ENCODE measurements around the gene LTK. TPM values are rescaled to one million over a fixed set of nuclear protein-coding genes. Genes with fewer than 3 reads are reported as not detected.
"Not testable (repeated sequence)": the region's sequence is repeated elsewhere in the genome, so short reads cannot be mapped to it uniquely, and the experiment has no call there.

Gene LTK
- total RNA-seq, 1 experiment from 2014 or later = 4.3 TPM

GRCh38 chr15:41474941-41475340, 38.7 kb downstream of the LTK start:
- DNase-seq (ENCODE audit: low spot score) = no peak

GRCh38 chr15:41474436-41474835, 39.2 kb downstream of the LTK start:
- no peak for DNase-seq (ENCODE audit: low spot score)

- no peak for DNase-seq (ENCODE audit: low spot score)
Observed at GRCh38 chr15:41473418-41473817, 40.2 kb downstream of the LTK start.

DNA sequence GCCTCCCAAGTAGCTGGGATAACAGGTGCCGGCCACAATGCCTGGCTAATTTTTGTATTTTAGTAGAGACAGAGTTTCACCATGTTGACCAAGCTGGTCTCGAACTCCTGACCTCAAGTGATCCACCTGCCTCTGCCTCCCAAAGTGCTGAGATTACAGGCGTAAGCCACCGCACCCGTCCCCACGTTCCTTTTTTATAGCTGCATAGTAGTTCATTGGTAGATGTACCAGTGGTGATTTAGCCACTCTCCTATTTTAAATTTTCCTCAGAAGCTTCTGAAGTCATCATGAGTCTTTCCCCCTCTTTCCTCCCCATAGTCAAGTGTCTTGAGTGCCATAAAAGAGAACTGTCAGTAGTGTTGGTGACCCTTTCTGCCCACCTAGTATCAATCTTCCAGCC, 44.0 kb downstream of the LTK start:
- DNase-seq (ENCODE audit: low spot score) = not testable (repeated sequence)

DNA sequence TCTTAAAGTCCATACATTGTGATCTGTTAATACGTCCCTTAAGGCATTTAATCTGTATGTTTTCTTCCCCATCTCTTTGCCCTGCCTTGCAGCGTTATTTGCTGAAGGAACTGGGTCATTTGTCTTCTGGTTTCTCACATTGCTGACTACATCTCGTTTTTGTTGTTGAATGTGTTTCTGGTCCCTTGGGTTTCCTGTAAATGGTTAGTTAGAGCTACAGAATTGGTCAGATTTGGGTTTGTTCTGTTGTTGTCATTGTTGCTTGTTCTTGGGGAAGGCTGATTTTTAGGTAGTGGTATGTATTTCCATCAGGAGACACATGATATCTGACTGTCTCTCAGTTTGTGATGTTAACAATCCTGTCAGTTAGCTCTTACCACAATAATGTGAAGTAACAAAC, 46.9 kb downstream of the LTK start:
- DNase-seq (ENCODE audit: low spot score) = no peak

DNA sequence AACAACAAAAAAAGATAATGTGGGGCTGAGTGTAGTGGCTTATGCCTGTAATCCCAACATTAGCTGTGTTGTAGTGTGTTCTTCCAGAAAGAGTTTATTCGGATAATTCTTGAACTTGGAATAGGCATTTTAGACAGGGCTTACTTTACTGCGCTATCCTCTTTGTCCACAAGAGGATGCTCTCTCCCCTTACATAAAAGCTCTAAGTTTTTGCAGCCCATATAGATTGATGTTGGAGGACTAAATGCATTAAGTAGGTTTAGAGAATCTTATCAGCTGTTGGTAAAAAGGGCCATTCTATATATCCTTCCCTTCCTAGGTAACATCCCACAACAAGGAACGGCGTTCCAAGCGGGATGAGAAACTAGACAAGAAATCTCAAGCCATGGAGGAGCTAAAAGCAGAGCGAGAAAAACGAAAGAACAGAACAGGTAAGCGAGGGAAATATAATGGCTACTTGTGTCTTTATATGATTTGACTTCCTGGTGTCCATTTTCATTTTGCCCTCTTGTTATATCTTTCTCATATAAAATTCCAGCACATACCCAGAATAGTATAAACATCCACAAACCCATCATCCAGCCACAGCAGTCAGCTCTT, 47.7 kb downstream of the LTK start:
- peak; percentile 43 for DNase-seq (ENCODE audit: low spot score)

DNA sequence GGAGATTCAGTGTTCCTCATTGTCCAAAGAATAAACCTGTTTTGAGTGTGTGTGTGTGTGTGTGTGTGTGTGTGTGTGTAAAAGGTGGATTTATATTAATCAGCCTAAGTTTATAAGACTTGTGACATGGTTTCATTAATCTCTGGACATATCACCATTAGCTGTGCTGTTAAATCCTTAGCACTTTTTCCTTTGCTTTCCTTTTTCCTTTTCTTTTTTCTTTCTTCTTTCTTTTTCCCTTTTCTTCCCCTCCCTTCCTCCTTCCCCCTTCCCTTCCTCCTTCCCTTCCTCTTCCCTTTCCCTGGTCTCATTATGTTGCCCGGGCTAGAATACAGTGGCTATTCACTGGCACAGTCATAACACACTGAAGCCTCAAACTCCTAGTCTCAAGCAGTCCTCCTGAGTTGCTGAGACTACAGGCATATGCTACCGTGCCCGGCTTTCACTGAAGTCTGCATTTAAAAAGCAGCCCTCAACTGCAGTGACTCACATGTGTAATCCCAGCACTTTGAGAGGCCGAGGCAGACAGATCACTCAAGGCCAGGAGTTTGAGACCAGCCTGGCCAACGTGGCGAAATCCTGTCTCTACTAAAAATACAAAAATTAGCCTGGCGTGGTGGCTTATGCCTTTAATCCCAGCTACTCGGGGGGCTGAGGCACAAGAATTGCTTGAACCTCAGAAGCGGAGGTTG, 48.6 kb downstream of the LTK start:
- DNase-seq (ENCODE audit: low spot score) = no peak

DNA sequence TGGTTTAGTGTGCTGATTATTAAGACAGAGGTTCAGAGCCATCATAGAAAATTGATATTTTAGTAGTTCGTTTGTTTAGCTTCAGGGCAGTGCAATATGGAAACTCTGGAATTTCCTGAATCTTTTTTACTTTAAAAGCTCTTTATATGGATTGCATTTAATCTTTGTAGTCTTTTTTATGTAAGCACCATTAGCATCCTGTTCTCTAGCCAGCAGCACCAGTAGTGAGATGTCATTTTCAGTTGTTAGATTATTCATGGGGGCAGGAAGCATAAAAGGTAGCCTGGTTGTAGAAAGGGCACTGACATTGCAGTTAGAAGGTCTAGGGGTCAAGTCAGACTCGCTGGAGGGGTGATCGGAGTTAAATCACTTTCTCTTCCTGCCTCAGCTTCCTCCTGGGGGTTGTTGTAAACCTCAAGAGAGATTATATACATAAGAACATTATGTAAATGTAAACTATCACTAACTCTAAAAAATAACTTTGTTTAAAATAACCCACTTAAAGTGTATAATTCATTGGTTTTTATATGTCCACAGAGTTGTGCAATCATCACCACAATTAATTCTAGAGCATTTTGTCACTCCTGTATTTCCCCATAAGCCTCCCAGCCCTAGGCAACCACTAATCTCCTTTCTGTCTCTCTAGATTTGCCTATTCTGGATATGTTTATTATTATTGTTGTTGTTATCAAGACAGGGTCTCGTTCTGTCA, 51.4 kb downstream of the LTK start:
- no peak for DNase-seq (ENCODE audit: low spot score)

Other genes starting within 250 kb of the LTK start
- 38.0 and 41.6 TPM in 2 replicates for gene OIP5, start 181.2 kb downstream of the LTK start, total RNA-seq (2014; rRNA removed; shearing (Covaris generic))
- 182 and 215 TPM in 2 replicates for gene NUSAP1, start 180.9 kb downstream of the LTK start, total RNA-seq (2014; rRNA removed; shearing (Covaris generic))
- 47.2 and 50.9 TPM in 2 replicates for gene NDUFAF1, start 111.3 kb downstream of the LTK start, total RNA-seq (2014; rRNA removed; shearing (Covaris generic))
- gene RTF1, start 96.7 kb downstream of the LTK start, total RNA-seq (2014; rRNA removed; shearing (Covaris generic)) = 28.7 and 31.6 TPM in 2 replicates
- gene ITPKA, start 20.0 kb downstream of the LTK start, total RNA-seq (2014; rRNA removed; shearing (Covaris generic)) = 15.5 and 17.3 TPM in 2 replicates
- 15.4 and 23.6 TPM in 2 replicates for gene RPAP1, start 30.4 kb upstream of the LTK start, total RNA-seq (2014; rRNA removed; shearing (Covaris generic))
- 10.7 and 22.2 TPM in 2 replicates for gene TYRO3, start 45.4 kb upstream of the LTK start, total RNA-seq (2014; rRNA removed; shearing (Covaris generic))
- 21.9 and 33.3 TPM in 2 replicates for gene MGA, start 146.6 kb upstream of the LTK start, total RNA-seq (2014; rRNA removed; shearing (Covaris generic))